ENCODE measurements around the gene HDLBP.
"Not testable (repeated sequence)": the region's sequence is repeated elsewhere in the genome, so short reads cannot be mapped to it uniquely, and the experiment has no call there.

Gene HDLBP

DNA sequence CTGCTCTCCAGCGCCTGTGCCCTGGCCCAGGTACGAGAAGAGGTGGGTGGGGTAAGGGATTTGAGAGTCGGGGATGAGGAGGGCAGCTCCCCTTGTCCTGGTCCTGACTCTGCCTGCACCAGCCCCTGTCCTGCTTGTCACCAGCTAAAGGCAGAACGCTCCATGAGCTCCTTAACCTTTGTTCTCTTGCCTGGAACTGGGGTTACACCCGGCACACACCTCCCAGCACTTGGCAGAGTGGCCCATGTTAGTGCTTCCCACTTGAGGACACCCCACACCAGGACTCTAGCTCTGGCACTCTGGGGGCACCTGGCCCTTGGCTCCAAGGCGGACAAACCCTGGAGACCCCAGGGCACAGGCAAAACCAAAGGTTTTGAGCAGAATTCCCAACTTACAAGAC is 107.8 kb downstream of the HDLBP start:
- DNase-seq, result no peak

DNA sequence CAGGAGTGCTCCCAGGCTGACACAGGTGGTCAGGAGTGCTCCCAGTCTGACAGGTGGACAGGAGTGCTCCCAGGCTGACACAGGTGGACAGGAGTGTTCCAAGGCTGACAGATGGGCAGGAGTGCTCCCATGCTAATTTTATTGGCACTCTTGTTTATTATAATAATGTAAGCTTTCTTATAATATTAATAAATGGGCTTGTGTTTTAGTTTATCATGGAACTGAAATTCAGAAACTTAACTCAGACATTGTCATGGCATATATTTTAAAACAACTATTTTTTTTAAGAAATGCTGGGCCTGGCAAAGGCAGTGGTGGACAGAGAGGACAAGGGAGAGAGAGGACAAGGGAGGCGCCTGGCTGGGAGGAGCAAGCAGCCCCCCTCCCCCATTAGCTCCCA is 108.3 kb downstream of the HDLBP start:
- no peak for DNase-seq

DNA sequence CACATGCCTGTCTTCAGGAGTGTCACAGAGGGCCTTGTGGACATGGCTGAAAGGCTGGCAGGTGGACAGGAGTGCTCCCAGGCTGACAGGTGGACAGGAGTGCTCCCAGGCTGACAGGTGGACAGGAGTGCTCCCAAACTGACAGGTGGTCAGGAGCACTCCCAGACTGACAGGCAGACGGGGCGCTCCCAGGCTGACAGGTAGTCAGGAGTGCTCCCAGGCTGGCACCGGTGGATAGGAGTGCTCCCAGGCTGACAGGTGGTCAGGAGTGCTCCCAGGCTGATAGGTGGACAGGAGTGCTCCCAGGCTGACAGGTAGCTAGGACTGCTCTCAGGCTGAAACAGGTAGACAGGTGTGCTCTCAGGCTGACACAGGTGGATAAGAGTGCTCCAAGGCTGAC is 110.4 kb downstream of the HDLBP start:
- no peak for DNase-seq

DNA sequence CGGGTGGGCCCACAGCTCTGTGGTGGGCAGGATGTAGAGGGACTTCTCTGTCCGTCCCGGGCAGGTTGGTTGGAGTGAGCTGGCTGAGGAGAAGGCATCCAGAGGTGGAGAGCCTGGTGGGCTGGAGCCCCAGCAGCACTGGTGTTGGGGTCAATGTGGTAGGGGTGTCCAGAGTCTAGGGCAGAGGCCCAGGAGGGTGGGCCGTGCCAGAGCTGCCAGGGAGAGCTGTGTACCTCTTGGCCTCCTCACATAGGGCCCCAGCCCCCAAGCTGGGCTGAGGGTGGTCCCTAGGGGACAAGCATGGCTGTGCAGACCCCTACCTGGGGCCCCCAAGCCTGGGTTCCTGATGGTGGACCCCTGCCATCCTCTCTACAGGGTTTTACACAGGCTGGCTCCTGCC is 111.0 kb downstream of the HDLBP start:
- no peak for DNase-seq

DNA sequence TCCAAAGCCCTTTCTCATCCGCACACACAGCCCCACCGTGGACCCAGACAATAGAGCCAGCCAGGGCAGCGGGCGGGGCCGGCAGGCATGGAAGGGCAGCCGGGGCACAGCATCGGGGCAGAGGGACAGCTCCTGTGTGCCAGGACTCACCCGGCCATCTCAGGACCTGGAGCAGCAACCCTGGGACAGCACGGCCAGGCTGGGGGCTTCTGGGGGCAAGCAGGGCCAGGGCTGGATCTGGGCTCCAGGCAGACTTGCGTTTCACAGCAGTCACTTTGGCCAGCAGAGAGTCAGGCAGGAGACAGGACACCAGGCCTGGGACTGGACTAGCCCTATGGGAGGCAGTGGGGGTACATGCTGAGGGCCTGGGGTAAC is 111.5 kb downstream of the HDLBP start:
- DNase-seq, result no peak

DNA sequence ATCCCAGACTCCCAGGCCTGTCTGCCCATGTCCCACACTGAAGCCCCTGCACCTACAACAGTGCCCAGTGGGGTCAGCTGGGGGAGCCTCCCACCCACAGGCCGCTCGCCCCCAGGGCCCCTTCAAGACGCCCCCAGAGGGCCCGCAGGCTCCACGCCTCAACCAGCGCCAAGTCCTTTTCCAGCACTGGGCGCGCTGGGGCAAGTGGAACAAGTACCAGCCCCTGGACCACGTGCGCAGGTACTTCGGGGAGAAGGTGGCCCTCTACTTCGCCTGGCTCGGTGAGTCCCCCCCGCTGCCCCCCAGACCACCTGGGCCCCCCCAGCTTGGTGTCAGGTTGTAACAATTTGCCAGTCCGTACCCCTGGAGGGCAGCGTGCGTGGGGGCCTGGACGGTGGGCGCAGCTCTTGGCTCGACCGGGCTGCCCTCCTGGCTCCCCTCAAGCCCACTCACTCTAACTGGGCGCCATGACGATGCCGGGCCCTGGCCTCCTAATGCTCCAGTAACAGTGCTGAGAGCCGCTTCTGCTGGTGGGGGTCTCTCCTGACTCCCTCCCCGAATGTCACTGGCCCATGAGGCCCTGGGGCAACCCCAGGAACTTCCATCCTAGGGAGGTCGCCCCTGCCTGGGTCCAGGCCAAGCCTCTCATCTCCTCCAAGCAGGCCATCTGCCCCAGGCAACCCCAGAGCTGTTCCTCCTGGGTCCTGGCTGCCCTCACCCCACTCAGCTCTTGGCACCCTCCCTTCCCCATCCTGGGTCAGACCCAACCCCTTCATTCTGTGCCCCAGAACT is 112.1 kb downstream of the HDLBP start:
- DNase-seq, result no peak

DNA sequence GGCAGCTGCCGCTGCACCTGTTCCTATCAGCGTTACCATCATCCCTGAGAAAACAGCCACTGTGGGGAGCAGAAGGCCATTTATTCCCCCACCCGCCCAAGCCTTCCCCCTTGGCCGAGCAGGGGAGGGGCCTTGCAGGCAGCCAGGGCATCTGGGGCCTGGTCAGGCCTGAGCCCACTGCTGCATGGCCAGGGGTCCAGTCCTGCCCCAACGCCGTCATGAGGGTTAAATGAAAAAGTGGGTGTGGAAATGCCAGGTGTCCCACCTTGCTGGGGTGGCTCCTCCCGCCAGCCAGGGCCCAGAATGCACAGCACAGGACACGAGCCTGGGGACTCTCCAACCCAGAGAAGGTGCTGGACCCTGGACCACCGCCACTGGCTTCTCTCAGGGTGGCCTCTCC is 112.8 kb downstream of the HDLBP start:
- no peak for DNase-seq

DNA sequence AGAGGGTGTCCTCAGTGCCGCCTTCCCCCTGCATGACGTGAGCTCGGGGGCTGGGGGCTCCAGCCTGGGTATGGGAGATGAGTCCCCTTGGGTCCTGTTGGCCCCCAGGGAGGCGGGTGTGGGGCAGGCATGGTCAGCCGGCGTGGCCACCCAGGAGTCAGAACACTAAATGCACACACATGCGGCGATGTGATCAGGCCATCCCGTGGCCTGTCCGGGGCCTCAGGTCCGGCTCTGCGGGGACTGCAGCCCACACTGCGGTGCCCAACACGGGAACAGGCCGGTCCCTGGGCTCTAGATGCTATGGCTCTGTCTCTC is 113.2 kb downstream of the HDLBP start:
- DNase-seq, result no peak

DNA sequence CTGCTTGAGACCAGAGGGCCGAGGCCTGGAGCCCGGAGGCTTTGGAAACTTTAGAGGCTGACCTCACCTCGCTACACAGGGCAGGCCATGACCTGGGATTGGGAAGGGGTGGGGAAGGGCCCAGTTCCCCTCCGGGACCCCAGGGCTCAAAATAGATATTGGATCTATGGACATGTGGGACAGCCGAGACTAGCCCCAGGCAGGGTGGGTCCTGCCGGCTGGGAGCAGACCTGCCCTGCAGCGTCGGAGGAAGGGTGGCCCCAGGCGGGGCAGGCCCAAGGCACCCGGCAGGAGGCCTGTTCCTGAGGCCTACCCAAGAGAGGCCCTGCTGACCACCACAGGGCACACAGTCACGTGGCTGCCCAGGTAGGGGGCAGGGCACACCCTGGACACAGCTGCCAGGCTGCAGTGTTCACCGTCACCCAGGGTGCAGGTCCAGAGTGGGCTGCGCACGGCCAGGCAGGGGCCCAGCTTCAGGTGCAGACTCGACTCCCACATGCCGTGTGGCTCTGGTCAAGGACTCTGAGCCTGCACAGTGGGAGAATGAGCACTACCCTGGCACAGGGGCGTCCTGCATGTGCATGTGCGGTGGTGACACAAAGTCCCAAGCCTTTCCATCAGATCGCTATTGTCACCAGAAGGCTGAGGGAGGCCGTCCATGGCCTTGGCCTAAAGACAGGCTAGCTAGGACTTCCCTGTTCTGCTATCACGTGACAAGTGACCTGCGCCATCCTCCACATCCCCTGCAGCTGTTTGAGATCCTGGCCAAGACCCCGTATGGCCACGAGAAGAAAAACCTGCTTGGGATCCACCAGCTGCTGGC is 113.8 kb downstream of the HDLBP start:
- DNase-seq, result no peak

DNA sequence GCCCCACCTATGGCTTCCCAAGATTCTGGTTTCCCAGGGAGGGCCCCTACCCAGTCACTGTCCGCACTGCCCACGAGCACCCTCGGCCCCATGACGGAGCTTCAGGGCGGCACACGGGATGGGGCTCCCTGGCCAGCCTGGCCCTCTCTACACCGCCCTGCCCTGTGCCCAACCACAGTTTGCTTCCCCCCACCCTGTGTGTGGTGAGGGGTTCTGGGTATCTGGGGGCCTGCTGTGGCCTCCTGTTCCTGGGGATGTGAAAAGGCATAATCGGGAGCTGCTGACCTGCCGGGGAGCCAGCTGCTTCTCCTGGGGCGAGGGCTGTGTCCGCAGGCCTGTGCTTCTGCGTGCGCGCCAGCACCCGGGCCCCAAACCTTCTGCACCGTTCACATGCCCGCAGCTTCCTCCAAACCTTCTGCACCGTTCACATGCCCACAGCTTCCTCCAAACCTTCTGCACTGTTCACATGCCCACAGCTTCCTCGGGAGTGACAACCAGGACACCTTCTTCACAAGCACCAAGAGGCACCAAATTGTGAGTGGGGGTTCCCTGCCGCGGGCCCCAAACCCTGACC is 114.6 kb downstream of the HDLBP start:
- DNase-seq, result no peak

DNA sequence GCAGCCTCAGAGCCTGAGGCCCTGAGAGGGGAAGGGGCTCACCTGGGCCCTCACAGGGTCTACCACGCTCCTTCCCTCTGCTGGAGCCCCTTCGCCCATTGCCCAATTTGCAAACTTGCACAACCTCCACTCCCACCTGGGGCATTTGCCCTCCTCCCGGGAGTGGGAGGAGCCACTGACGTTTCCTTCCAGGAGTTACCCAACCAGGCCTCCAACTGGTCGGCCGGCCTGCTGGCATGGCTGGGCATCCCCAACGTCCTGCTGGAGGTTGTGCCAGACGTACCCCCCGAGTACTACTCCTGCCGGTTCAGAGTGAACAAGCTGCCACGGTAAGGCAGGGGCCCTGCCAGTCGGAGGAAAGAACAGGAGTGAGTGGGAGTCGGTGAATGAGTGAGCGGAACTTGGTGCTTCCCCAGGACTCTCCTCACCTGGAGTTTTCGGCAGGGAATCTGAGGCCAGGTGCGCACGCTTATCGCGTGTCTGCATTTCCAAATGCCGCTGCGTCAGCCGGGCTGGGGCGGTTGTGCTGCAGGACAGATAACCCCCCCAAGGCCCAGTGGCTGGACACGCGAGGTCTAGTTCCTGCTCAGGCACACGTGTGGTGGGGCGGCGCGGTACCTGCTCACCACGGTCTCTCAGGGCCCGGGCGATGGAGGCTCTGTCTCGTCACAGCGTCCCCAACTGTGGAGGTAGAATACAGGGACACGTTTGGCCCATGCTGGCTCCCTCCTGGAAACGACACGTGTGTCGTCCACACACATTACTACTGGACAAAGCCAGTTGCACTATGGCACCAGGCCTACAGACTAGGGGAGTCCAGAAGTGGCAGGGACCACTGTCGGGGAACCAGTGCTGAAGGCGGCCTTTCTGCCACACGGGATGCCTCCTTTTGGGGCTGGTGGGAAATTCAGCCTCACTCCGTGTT is 115.3 kb downstream of the HDLBP start:
- no peak for DNase-seq

DNA sequence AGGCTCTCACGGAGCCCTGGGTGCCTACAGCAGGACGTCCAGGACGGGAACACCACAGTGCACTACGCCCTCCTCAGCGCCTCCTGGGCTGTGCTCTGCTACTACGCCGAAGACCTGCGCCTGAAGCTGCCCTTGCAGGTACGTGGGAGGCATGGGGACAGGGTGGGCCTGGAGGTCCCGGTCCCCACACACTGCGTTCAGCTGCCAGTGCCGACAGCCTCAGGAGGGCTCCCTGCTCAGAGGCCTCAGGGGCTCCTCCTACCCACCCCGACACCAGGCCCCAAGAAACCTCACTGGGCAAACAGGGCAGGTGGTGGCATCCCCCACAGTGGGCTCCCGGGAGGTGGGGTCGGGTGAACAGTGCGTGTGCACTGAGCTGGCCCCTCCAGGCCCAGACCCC is 116.2 kb downstream of the HDLBP start:
- no peak for DNase-seq

DNA sequence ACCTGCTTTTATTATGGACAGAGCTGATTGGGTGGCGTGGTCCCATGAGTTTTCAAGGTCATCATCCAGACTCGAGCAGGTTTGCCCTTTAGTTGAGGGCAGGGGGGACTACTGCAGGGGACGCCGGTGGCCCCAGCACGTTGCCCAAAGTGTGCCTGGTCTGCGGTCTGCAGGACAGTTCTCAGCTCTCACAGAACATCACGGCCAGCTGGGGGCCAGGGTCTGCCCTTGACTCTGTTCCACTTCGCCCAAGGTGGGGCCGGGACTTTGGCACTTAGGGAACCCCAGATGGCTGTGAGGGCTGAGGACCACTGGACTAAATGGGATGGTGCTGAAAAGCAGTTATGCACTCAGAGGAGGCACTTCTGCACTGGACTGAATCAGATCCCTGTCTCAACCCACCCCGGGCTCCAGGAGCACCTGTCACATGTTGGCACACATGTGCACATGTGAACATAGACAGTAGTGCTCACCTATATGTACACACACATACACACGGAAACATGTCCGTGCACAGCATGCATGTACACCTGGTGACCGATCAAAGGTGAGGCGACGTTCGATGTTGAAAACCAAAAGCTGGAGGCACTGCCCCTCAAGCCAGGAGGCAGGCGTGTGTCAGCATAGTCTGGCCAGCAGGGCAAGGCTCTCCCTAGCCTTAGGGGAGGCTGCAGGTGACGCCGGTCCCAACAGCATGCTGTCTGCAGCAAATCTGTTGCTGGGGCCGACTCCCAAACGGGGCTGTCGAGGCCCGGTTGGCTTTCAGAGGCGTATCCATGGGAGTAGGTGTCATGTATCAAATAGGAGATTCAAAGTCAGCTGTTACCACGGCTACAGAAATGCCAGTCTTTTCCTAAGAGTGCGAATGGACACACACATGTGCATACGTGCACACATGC is 116.8 kb downstream of the HDLBP start:
- DNase-seq, result no peak

DNA sequence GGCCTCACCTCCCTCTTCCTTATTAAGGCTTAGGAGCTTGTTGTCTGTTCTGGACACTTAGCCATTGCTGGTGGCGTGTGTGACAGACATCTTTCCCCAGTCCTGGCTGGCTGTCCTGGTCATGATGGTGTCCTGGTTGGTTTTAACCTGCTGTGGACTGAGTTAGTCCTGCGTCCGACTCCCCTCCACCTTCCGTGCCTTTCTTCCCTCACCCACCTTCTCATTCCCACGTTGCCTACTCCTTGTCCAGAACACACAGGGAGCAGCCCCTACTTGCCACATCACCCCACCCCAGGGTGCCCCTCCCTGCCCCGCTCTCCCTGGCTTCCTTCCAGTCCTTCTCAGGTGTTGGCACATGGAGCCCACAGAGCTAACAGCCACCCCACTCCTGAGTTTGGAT is 117.5 kb downstream of the HDLBP start:
- no peak for DNase-seq

DNA sequence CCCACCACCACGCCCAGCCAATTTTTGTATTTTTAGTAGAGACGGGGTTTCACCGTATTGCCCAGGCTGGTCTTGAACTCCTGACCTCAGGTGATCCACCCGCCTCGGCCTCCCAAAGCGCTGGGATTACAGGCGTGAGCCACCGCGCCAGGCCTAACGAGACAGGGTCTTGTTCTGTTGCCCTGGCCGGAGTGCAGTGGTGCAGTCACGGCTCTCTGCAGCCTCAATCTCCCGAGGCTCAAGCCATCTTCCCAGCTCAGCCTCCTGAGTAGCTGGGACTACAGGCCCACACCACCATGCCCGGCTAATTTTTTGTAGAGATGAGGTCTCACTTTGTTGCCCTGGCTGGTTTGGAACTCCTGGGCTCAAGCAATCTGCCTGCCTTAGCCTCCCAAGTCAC is 118.2 kb downstream of the HDLBP start:
- not testable (repeated sequence) for DNase-seq

DNA sequence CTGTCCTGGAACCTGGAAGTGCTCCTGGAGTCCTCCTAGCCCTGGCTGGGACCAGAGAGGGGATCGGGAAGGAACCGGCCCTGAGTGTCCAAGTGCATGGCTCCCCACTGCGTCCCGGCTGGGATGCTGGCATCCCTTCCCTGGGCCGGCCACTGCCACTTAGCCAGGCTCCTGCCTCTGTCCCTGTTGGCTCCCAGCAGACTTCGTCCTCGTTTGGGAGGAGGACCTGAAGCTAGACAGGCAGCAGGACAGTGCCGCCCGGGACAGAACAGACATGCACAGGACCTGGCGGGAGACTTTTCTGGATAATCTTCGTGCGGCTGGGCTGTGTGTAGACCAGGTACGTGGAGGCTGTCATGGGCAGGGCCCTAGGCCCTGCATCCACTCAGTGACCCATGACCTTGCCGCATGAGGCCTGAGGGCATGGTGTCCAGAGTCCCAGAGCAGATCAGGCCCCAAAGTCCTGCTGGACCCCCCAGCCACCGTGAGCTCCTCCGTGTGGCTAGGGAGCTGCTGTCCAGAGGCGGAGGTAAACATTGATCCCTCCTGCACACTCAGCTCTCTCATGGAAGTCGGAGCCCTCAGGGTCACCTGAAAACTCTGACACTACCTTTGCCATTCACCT is 119.9 kb downstream of the HDLBP start:
- no peak for DNase-seq

DNA sequence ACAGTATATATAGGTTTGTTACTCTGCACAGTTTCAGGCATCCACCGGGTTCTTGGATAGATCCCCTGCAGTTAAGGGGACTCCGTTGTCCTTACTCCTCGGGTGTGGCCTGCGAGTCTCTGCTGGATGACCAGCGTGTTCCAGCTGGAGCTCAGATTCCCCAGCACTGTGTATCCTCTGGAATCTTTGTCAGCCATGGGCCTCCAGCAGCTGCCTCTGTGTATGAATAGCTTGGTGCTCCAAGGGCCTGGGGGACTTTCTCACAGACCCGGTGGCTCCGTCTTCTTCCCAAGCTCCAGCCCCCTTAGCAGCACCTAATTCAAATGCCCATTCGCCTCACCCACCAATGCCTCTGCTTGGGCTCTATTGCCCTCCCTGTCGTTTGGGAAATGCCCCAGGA is 120.7 kb downstream of the HDLBP start:
- DNase-seq, result no peak

DNA sequence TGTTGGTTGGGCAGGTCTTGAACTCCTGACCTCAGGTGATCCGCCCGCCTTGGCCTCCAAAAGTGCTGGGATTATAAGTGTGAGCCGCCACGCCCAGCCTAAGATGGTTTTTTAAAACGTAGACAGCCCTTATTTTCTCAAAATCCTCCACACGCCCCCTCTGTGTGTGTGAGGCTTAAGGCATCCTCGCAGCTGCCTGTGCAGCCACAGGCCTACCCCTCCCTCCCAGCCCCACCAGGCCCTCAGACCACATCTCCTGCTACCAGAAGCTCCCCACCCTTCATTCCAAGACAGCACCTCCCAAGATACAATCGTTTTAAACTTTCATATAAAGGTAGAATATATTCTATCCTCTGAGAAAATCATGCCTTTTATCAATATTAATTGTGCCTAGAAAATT is 122.2 kb downstream of the HDLBP start:
- no peak for DNase-seq

DNA sequence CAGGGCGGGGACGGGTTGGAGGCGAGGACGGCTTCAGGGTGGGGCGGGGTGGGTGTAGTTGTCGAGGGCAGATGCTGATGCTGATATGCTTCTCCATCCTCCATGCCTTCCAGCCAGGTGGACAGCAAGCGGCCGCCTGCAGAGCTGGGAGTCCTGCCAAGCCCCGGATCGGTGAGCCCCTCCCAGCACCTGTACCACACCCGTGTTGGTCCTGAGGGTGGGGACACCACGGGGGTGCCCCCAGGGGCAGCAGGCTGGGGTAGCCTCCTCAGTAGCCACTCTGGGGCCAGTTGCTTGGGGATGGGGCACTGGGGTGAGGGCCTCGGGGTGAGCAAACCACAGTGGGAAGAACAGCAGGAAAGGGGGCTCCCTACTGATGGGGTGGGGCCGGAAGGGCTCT is 124.4 kb downstream of the HDLBP start:
- no peak for DNase-seq

DNA sequence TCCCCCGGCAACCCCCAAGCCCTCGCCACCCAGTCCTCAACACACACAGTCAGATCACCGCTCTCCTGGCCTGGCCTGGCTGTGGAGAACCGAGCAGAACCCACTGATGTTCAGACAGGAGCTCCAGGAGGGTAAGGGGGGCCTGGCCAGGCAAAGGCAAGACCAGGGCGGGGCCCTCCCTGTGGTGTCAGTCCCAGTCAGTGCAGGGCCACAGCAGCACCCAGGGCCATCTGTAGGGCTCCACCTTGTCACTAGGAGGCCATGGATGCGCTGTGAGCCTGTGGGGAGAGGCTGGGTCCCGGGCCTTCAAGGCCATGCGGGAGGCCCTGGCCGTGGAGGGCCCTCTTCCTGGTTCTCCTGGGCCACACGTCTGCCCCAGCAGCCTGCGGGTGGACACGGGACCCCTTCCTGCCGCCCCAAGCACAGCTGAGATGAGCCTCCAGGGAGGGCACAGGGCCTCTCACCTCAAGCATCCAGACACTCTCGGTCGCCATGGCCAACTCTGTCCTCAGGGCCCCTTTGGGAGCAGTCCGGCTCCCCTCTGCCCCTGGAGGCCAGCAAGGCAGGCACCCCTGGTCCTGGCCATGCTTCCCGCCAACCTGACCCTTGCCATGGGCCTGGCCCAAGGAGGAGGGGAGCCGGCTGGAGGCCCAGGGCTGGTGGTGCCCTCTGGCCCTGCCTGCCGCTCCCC is 125.0 kb downstream of the HDLBP start:
- no peak for DNase-seq

DNA sequence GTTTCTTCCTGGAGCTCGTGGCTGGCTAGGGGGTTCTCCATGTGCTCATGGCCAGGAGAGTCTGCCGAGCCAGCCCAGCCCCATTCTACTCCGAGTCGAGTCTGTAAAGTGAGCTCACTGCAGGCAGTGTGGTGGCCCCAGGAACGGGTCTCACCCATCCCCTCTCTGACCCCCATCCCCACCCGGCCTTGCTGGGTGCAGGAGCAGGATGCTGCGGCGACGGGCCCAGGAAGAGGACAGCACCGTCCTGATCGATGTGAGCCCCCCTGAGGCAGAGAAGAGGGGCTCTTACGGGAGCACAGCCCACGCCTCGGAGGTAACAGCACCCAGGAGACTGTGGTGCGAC is 125.6 kb downstream of the HDLBP start:
- DNase-seq, result no peak
